Mesangial cell (primary cell): Measurements from ENCODE around the gene KIR3DL3. TPM values are rescaled to one million over a fixed set of nuclear protein-coding genes. Genes with fewer than 3 reads are reported as not detected.

ENCODE experiments used
- total RNA-seq: library from RNA; depleted of rRNA; stranded (reverse); fragments of >200 nt; gene quantifications from 2 replicates; pipeline ENCODE4 v1.2.3, GENCODE V29; 2015

The KIR3DL3 gene
- not detected in 2 replicates for total RNA-seq

GRCh38 chr19:54724142-54724541 is at the start of gene KIR3DL3:
Gene KIR3DL3 (plus strand): TSS chr19:54724442. CDS start chr19:54724497, 55 bp downstream.

GRCh38 chr19:54738306-54738705 is 14.1 kb downstream of the KIR3DL3 start, which contains the start of gene KIR2DL3:
Gene KIR2DL3 (plus strand): TSS chr19:54738513. CDS start chr19:54738546, 33 bp downstream.

DNA sequence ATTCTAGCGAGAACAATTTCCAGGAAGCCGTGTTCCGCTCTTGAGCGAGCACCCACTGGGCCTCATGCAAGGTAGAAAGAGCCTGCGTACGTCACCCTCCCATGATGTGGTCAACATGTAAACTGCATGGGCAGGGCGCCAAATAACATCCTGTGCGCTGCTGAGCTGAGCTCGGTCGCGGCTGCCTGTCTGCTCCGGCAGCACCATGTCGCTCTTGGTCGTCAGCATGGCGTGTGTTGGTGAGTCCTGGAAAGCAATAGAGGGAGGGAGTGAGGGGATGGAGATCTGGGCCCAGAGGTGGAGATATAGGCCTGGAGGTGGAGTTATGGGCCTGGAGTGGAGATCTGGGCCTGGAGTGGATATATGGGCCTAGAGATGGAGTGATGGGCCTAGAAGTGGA is 45.4 kb downstream of the KIR3DL3 start, which contains the start of gene KIR2DL1:
KIR2DL1 (plus strand) TSS at position 148 of the 400 bp plus-strand sequence; CDS start at position 206, 58 bp downstream.

Other genes starting within 250 kb of the KIR3DL3 start
- not detected in 2 replicates for gene LAIR2, start 221.6 kb upstream of the KIR3DL3 start, total RNA-seq
- not detected in 2 replicates for gene LILRA2, start 150.7 kb upstream of the KIR3DL3 start, total RNA-seq
- not detected in 2 replicates for gene LILRA1, start 130.8 kb upstream of the KIR3DL3 start, total RNA-seq
- not detected in 2 replicates for gene LILRB1, start 94.0 kb upstream of the KIR3DL3 start, total RNA-seq
- gene LILRB4, start 61.5 kb upstream of the KIR3DL3 start, total RNA-seq: not detected in 2 replicates
- gene KIR2DL3, start 14.1 kb downstream of the KIR3DL3 start, total RNA-seq: not detected in 2 replicates
- gene KIR2DL1, start 45.4 kb downstream of the KIR3DL3 start, total RNA-seq: not detected in 2 replicates
- gene KIR2DL4, start 79.2 kb downstream of the KIR3DL3 start, total RNA-seq: not detected in 2 replicates
- gene KIR3DL1, start 92.0 kb downstream of the KIR3DL3 start, total RNA-seq: not detected in 2 replicates
- gene KIR2DS4, start 108.2 kb downstream of the KIR3DL3 start, total RNA-seq: not detected in 2 replicates
- gene KIR3DL2, start 126.0 kb downstream of the KIR3DL3 start, total RNA-seq: not detected in 2 replicates
- gene FCAR, start 149.8 kb downstream of the KIR3DL3 start, total RNA-seq: not detected in 2 replicates
- not detected in 2 replicates for gene NCR1, start 181.7 kb downstream of the KIR3DL3 start, total RNA-seq
- gene NLRP7, start 223.1 kb downstream of the KIR3DL3 start, total RNA-seq: not detected in 2 replicates
- 22.8 and 28.8 TPM in 2 replicates for gene NLRP2, start 241.9 kb downstream of the KIR3DL3 start, total RNA-seq